Lung (tissue), 12 donors: ENCODE results near the gene EYS. TPM values are rescaled to one million over a fixed set of nuclear protein-coding genes. Genes with fewer than 3 reads are reported as not detected.

ENCODE experiments used
- ATAC-seq: fragments of 200-7000 bp; cut with Tn5 transposase; one replicate; pipeline ENCODE4 v1.9.1; 2020; ENCODE audit warnings: moderate number of reproducible peaks; ENCODE audit not compliant: insufficient read depth, low FRiP score
- DNase-seq, 3 donors: peaks; one replicate each; pipeline ENCODE4 v3.0.0-alpha.2; 2013 to 2017
- H3K27ac ChIP-seq, 2 donors: one replicate each; pipeline ENCODE4 v1.5.1; 2013; ENCODE audit warnings: mild to moderate bottlenecking in 2 of 2, moderate library complexity in 2 of 2, control low read depth in 1 of 2, inconsistent platforms in 1 of 2, low read depth in 1 of 2, low read length in 1 of 2
- H3K27me3 ChIP-seq, 3 donors: one replicate each; pipeline ENCODE4 v1.5.1; 2013; ENCODE audit warnings: low read length in 2 of 3; ENCODE audit not compliant: control insufficient read depth in 3 of 3, insufficient read depth in 3 of 3
- H3K36me3 ChIP-seq, 4 donors: one replicate each; pipeline ENCODE4 v1.5.1; 2013; ENCODE audit warnings: low read length in 4 of 4, mild to moderate bottlenecking in 1 of 4, moderate library complexity in 1 of 4; ENCODE audit not compliant: control insufficient read depth in 4 of 4, insufficient read depth in 4 of 4
- H3K4me1 ChIP-seq, 5 donors: one replicate each; pipeline ENCODE4 v1.5.1; 2013; ENCODE audit warnings: low read length in 5 of 5, mild to moderate bottlenecking in 2 of 5, moderate library complexity in 1 of 5; ENCODE audit not compliant: control insufficient read depth in 5 of 5, insufficient read depth in 5 of 5
- H3K4me3 ChIP-seq: one replicate; pipeline ENCODE4 v1.5.1; 2013; ENCODE audit warnings: mild to moderate bottlenecking, control low read depth, moderate library complexity
- H3K9ac ChIP-seq, 2 donors: one replicate each; pipeline ENCODE4 v1.5.1; 2013; ENCODE audit warnings: low read length in 2 of 2, control low read depth in 1 of 2; ENCODE audit not compliant: insufficient read depth in 1 of 2
- H3K9me3 ChIP-seq, 4 donors: one replicate each; pipeline ENCODE4 v1.5.1; 2013; ENCODE audit warnings: low read length in 3 of 4, mild to moderate bottlenecking in 1 of 4, moderate library complexity in 1 of 4; ENCODE audit not compliant: control insufficient read depth in 4 of 4, insufficient read depth in 3 of 4
- WGBS, 2 donors: extraction: QIAGEN DNeasy Blood & Tissue Kit; methylation state at CpG; one replicate each; pipeline ENCODE4 v1.1.7; 2013; 5-methylcytosine and 5-hydroxymethylcytosine counted together
- polyA plus RNA-seq, 2 donors: library from polyadenylated mRNA; stranded (reverse); fragments of 200-250 nt; gene quantifications; one replicate each; pipeline ENCODE4 v1.2.1, GENCODE V29; 2013
- total RNA-seq, 2 donors: library from RNA; depleted of rRNA in 1 of 2; stranded (reverse); fragments of >200 nt in 1 of 2; gene quantifications; one replicate each; pipeline ENCODE4 v1.2.1, GENCODE V29; 2014 to 2021
- TF ChIP-seq, protein P1 (sequence below): IDR thresholded peaks from 2 replicates; pipeline ENCODE4 v1.5.1; 2012; ENCODE audit warnings: mild to moderate bottlenecking; ENCODE audit errors: control extremely low read depth, extremely low read depth
- donor health status: control.
- donor health status: control.
- donor health status: Bipolar disorder and iron deficiency.
- donor health status: healthy.
- donor health status: DM: yes; HTN: yes; CAD: no.

The EYS gene
- total and polyA plus RNA-seq, 4 donors: 0.06 to 0.34 (median 0.12) TPM

- TF ChIP-seq, protein P1, sequence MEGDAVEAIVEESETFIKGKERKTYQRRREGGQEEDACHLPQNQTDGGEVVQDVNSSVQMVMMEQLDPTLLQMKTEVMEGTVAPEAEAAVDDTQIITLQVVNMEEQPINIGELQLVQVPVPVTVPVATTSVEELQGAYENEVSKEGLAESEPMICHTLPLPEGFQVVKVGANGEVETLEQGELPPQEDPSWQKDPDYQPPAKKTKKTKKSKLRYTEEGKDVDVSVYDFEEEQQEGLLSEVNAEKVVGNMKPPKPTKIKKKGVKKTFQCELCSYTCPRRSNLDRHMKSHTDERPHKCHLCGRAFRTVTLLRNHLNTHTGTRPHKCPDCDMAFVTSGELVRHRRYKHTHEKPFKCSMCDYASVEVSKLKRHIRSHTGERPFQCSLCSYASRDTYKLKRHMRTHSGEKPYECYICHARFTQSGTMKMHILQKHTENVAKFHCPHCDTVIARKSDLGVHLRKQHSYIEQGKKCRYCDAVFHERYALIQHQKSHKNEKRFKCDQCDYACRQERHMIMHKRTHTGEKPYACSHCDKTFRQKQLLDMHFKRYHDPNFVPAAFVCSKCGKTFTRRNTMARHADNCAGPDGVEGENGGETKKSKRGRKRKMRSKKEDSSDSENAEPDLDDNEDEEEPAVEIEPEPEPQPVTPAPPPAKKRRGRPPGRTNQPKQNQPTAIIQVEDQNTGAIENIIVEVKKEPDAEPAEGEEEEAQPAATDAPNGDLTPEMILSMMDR: no peak
- Histone ChIP-seq H3K27ac (no peak overlapping the region), H3K27me3 (no peaks in the 10 kb centered on the region), H3K9me3 (peaks cover 0 to 8% (median under 1%) of the 10 kb centered on the region in 4 donors), H3K36me3 (no peaks in the 10 kb centered on the region), H3K4me1 (peaks cover 0 to 3% (median 0%) of the 10 kb centered on the region in 5 donors), H3K9ac (no peak overlapping the region), H3K4me3 (no peak overlapping the region)
- no peak for ATAC-seq
- peak; percentile 62 to 94 (median 93) for DNase-seq
Observed at GRCh38 chr6:65667916-65668656, 38.9 kb downstream of the EYS start.

DNA sequence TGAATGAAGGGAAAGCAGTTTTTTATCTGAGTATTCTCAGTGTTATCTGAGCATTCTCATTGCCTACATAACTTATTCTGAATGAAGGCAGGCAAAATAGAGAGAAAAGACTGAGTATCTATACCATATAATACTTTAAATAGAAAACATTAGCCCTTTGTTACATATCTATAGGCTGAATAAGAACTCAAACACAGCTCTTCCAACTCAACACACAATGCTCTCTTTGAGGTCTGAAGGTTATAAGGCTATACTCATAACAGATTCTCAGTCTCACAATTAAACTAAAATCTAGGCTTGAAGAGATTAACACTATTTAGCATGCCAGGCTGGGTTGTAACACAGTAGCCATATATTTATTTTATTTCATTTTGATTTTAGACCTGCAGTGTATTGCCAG is 56.9 kb downstream of the EYS start:
- H3K4me1 ChIP-seq: peaks cover 0 to 3% (median 0%) of the 10 kb centered on the region in 5 donors
- ATAC-seq: no peak
- H3K27ac ChIP-seq: no peak overlapping the region
- H3K9me3 ChIP-seq: no peaks in the 10 kb centered on the region
- no peak overlapping the region for H3K4me3 ChIP-seq
- H3K36me3 ChIP-seq: no peaks in the 10 kb centered on the region
- DNase-seq: no peak
- H3K27me3 ChIP-seq: no peaks in the 10 kb centered on the region
- no peak overlapping the region for H3K9ac ChIP-seq
- TF ChIP-seq, protein P1: no peak

DNA sequence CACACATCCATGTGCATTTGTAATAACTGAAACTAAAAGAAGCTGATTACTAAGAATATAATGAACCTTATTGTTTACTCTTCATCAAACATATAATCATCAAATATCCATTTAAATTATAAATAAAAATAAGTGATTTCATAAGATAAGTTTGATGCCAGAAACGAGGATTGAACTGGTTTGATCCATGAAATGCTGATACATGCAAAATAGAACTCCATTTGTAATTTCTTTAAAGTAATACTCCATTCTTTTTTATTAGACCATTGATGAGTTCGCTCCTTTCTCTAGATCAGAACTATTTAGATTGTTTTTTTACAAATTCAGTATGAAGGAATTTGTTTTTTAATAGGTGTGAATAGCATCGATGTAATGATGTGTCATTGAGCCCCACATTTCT is 57.6 kb downstream of the EYS start:
- TF ChIP-seq, protein P1: no peak
- Histone ChIP-seq H3K36me3 (no peaks in the 10 kb centered on the region), H3K9ac (no peak overlapping the region), H3K4me1 (peaks cover 0 to 3% (median 0%) of the 10 kb centered on the region in 5 donors), H3K4me3 (no peak overlapping the region), H3K9me3 (no peaks in the 10 kb centered on the region), H3K27me3 (no peaks in the 10 kb centered on the region), H3K27ac (no peak overlapping the region)
- DNase-seq: peak in 1 of 3 donors; percentile 41
- 67 to 76% methylated on average over 3 of the region's 3 CpGs for WGBS, 2 donors
- no peak for ATAC-seq
